Activated naive CD4-positive, alpha-beta T cell treated with Interleukin-2 at 50 U/mL for 16 hours (primary cell): ENCODE measurements around the gene PML.

Source experiments
- DNase-seq: peaks from one replicate; pipeline ENCODE4 v3.0.0-alpha.2; 2020

The PML gene

GRCh38 chr15:73994413-73994883 is at the start of gene PML:
TSS of gene PML (plus strand) at chr15:73994716. CDS start at chr15:73994813, 97 bp downstream.
- DNase-seq: peak; percentile 95

GRCh38 chr15:73945130-73945508 is 49.4 kb upstream of the PML start:
- no peak for DNase-seq

GRCh38 chr15:73946046-73946721 is 48.3 kb upstream of the PML start:
- no peak for DNase-seq

DNA sequence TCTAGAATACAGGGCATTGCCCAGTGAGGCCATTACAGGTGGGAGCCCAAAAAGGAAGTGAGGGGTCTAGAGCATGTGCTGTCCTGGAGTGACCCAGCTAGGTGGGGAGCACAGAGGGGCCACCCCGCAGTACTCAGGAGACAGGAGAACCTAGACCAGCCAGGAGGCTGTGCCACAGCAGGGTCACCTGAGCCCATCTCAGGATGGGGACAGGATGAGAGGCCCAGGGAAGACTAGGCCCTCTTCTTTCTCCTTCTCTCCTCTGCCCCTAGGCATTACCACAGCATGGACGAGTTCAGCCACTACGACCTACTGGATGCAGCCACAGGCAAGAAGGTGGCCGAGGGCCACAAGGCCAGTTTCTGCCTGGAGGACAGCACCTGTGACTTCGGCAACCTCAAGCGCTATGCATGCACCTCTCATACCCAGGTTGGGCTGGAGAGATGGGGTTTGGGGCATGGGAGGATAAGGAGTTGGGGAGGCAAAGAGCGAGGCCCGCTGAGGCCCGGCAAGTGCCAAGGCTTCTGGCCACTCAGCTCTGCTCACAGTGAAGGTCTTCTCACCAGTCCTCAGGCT is 47.6 kb upstream of the PML start:
- DNase-seq: no peak

DNA sequence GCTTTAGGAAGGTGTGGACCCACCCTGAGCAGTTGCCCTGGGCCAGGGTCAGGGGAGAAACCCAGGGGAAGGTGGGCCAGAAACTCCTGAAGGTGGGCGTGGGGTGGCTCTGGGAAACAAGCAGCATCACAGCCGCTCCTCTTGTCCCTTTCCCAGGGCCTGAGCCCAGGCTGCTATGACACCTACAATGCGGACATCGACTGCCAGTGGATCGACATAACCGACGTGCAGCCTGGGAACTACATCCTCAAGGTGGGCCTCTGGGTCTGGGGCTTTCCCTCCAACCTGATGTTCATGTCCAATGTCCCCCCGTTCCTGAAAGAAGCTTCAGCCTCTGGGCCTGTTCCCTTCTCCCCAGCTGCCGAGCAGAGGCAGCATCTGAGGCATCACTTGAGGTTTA is 46.9 kb upstream of the PML start:
- no peak for DNase-seq

DNA sequence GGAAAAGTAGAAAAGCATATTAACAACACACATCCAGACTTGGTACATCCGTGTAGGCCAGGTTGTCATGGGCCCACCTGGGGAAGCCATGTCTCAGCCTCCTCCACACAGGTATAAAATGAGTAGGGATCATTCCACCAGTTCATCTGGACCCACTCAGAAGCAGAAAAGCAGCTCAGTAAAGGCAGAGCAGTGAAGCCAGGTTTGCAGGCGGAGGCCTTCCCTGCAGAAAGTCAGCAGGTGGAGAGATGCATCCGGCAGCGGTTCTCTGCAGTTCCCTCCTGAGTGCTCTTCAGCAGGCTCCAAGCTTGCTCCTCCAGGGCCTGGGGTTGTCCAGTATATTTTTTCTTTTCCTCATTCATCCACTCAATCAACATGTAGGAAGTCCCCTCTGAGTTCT is 46.1 kb upstream of the PML start:
- no peak for DNase-seq

- DNase-seq: no peak
Measured at GRCh38 chr15:73948982-73949381, 45.5 kb upstream of the PML start.

DNA sequence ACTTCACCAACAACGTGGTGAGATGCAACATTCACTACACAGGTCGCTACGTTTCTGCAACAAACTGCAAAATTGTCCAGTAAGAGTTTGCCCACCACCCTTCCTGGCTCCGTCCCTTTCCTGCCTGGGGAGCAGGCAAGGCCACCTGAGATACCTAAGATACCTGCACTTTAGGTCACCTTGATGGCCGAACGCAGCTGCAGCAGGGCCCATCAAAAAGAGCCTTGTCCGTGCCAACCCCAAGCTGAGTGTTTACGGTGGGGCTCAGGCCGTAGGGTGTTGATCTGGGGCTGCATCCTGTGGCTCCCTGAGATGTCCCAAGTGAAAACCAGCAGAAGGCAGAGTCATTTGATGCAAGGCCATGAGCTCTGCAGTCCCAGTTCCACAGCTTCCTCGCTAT is 45.0 kb upstream of the PML start:
- DNase-seq: no peak

GRCh38 chr15:73950479-73950830 is 44.1 kb upstream of the PML start:
- no peak for DNase-seq

- DNase-seq: peak; percentile 66
Measured at GRCh38 chr15:73950831-73951561, 43.5 kb upstream of the PML start.

DNA sequence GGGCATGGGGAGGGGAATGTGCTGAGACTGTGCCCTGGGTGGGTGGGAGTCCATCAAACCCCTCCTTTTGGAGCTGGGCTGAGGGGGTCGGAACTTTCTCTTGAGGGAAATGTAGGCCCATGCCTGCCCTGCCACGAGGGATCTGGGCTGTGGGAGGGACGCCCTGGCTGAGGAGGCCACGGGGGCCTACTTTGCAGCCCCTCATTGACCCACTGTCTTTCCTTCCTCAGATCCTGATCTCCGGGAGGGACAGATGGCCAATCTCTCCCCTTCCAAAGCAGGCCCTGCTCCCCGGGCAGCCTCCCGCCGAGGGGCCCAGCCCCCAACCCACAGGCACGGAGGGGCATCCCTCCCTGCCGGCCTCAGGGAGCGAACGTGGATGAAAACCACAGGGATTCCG is 42.9 kb upstream of the PML start:
- DNase-seq: no peak

- no peak for DNase-seq
Measured at GRCh38 chr15:73952171-73952912, 42.2 kb upstream of the PML start.

DNA sequence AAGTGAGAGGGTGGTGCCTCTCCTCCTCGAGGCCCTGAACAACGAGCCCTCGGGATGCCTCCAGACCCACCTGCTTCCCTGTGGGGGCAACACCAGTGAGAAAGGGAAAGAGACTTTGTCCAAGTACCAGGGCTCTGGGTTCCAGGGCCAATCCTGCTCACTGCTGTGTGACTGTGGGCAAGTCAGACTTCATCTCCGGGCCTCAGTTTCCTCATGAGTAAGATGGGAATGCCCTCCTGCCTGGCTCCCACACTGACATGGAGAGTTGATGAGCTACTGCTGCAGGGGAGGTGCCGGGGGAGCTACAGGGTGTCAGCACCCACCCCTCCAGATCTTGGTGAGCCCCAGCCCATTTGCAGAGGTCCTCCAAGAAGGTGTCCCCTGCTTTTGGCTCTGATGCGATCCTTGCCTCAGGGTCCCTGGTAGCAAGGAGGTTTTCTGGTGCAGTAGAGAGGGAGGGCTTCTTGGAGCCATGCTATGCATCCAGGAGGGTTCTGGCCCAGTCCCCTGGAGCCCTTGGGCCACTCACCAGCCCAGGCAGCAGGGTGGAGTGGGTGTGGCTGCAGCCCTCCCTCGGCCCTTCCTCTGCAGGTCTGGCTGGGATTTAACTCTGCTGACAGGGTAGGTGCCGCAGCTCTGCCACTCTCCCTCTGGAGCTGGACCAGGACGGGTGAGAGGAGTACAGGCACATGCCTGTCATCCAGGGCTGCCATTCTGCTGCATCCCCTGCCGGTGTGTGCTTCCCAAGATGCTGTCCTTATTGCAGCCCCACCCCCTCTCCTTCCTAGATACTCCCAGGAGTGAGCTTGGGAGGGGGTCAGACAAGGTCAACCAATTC is 41.4 kb upstream of the PML start:
- DNase-seq: no peak

DNA sequence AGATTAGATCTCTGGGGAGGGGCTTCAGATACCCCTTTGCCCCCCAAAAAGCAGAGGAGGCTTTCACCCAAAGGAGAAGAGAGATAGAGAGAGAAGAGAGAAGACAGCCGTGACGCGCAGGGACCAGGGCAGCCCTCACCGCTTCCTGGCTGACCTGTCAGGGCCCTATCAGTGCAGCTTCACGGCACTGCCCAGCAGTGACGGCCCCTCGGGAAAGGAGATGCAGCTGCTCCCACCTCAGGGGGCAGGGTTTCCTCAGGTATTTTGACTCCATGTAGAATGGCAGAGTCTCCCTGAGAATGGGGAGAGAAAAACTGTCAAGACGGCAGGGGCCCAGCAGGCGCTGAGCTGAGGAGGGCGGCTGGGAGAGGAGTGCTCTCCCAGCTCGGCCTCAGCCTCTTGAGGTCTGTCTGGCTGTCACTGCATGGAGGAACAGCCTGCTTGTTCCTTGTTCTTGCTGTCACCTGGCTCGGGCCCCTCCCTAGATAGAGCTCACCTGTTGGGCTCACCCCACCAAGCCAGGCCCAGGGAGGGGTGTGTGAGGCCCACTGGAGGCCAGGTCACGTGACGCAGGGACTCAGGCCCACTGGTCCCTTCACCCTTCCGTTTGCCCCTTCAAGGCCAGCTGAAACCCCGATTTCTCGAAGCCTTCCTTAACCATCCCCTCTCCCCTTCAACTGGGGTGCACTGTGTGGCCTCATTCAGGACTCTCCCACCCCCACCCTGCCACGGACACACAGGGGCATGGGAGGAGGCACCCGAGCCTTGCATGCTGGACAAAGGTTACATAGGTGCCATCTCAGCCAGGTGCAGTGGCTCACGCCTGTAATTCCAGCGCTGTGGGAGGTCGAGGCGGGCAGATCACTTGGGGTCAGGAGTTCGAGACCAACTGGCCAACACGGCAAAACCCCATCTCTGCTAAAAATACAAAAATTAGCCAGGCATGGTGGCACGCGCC is 40.0 kb upstream of the PML start:
- no peak for DNase-seq

DNA sequence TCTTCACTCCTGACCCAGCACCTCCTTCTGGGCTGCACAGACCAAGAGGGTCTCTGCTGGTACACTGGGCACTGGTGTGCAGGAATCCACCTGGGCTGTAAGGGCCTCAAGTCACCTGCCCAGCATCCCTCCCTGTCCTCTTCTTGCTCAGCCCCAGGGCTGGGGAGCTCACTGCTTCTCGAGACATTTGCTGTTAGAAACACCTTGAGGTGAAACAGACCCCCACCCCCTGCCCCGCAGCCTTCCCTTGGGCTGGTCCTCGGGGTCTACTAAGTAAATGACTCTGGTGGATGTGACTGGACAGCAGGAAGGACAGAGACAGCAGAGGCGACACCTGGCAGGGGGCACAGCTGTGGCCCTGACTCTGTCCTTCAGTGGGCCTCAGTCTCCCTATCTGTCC is 39.2 kb upstream of the PML start:
- no peak for DNase-seq

- DNase-seq: no peak
Measured at GRCh38 chr15:73955861-73956742, 38.4 kb upstream of the PML start.

DNA sequence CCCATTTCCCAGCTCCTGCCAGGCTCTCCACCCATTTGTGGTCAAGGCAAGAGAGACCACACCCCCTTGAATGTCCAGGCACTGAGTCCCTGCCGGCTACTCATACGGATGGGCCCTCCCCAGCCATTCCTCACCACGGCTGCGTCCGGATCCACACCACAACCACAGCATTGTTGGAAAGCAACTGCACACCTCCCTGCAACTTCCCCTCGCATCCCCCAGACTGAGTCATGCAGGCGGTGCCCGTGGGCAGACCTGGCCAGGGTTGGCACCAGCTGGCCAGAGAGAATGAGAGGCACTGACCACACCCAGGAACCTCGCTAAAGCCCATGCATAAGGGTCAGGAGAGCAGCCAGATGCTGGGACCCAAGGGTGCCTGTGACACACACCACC is 37.8 kb upstream of the PML start:
- DNase-seq: no peak

DNA sequence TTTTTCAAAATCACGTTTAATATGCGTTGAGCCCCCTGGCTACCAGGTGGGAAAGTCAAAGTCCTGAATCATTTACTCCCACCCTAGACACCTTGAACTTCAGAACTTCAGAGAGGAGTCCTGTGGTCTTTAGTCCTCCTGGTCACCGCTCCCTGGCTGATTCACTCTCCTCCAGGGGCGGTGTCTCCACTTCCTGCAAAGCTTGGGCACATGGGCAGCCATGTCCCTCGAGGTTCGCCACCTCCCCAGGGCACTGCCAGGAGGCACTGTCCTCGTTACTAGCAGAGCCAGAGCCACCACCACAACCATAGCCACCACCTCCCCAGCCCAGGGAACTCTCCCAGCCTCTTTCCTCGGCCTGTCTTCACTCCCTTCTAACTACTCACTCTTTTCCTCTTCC is 37.2 kb upstream of the PML start:
- no peak for DNase-seq

DNA sequence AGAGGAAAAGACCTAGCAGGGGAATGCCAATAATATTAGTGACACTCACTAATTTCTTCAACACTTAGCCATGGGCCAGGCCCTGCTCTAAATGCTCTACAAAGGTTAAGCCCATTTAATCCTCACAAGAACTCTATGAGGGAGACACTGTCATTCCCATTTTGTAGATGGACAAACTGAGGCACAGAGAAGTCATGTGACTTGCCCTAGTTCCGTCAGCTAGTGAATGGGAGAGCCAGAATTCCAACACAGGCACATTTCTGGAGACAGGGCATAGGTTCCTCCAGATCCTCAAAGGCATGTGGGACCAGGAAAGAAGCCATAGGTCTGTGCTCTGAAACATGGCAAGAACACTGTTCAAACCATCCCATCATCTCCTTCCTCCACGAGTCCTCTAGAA is 36.7 kb upstream of the PML start:
- no peak for DNase-seq

GRCh38 chr15:73959012-73959581 is 35.4 kb upstream of the PML start:
- no peak for DNase-seq
